Measurements from ENCODE around the gene TMOD1.
"Not testable (repeated sequence)": the region's sequence is repeated elsewhere in the genome, so short reads cannot be mapped to it uniquely, and the experiment has no call there.

The TMOD1 gene

DNA sequence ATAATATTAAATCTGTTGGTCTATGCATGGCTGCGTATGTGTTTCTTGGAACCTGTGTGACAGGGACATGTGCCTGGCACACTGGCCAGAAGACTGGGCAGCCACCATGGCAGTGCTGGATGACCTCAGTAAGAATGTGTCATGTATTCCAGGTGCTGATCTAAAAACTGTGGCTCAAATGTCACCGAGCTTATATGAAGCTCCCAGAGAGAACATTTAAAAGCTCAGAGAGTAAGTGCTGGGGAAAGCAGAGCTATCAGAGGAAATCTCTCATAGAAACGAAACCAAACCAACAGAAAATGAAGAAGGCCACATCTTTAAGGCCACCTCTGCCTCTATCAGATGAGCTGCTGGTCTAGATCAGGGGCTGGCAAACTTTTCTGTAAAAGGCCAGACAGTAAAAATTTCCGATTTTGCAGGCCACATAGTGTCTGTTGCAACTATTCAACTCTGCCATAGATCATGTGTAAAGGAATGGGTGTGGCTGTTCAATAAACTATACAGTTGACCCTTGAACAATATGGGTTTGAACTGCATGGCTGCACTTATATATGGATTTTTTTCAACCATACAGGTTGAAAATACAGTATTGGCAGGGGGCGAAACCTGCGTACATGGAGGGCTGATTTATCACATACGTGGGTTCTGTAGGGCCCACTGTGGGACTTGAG is 99.9 kb downstream of the TMOD1 start:
- no peak for DNase-seq

- DNase-seq: no peak
Observed at GRCh38 chr9:97602430-97602829, 101.0 kb downstream of the TMOD1 start.

DNA sequence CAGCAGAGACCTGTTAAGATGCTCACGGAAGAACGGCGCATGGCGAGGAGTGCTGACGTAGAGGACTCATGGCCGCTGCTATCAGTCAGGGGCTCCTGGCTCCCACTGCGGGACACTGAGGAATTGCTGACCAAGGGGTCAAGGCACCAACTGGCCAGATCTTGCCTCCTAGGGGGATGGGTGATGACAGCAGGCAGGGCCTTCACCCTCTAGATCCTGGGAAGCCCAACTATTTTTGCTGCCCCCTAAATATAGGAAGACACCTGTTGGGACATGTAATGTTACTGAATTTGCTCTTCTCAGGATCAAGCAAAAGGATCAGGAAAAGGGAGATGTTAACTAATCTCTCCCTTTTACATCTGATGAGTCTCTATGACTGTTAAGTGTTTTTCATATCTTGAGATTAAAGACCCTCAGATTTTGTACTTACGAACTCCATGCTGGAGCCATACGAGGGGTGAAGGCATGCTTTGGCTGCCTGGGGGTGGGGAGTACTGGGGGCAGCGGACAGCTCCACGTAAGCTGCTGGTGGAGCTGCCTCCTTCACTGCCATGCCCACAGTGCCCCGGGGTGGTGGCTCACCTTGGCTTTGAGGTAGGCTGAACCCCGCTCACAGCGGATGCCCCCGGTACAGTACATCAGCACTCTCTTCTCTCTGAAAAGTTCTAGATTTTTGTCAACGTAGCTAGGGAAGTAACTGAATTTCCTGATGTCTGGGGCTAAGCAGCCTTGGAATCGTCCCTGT is 103.6 kb downstream of the TMOD1 start:
- no peak for DNase-seq

- DNase-seq: peak in 2 of 4 experiments; percentile 12
Observed at GRCh38 chr9:97615439-97616072, 114.1 kb downstream of the TMOD1 start.

DNA sequence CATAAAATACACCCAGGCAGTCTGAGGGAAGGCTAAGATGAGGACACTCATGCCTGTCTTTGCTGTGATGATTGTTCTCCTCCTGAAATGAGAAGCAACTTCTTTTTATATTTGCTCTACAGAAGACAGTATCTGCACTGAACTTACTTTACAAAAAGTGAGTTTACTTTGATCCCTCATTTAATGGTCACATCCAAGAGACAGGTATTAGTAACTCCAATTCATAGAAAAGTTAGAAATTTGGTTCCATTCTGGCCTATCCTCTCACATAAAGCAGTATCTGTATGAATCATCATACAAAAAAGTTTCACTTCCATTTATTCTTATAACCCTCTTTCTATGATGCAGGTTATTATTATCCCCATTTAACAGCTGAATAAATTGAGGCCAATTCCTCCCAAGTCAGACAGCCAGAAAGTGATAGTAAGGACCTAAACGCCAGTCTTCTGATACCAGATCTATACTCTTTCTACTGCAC is 116.5 kb downstream of the TMOD1 start:
- DNase-seq: no peak

DNA sequence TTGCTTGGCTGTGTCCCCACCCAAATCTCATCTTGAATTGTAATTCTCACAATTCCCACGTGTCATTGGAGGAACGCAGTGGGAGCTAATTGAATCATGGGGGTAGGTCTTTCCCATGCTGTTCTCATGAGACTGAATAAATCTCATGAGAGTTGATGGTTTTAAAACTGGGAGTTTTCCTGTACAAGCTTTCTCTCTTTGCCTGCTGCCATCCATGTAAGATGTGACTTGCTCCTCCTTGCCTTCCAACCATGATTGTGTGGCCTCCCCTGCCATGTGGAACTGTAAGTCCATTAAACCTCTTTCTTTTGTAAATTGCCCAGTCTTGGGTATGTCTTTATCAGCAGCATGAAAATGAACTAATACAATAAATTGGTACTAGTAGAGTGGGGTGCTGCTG is 118.6 kb downstream of the TMOD1 start:
- DNase-seq: not testable (repeated sequence)

DNA sequence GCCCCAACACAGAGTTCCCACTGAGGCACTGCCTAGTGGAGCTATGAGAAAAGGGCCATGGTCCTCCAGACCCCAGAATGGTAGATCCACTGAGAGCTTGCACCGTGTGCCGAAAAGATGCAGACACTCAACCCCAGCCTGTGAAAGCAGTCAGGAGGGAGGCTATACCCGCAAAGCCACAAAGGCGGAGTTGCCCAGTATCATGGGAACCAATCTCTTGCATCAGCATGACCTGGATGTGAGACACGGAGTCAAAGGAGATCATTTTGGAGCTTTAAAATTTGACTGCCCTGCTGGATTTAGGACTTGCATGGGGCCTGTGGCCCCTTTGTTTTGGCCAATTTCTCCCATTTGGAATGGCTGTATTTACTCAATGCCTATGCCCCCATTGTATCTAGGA is 121.0 kb downstream of the TMOD1 start:
- DNase-seq: not testable (repeated sequence)

GRCh38 chr9:97623946-97624345 is 122.5 kb downstream of the TMOD1 start:
- no peak for DNase-seq

DNA sequence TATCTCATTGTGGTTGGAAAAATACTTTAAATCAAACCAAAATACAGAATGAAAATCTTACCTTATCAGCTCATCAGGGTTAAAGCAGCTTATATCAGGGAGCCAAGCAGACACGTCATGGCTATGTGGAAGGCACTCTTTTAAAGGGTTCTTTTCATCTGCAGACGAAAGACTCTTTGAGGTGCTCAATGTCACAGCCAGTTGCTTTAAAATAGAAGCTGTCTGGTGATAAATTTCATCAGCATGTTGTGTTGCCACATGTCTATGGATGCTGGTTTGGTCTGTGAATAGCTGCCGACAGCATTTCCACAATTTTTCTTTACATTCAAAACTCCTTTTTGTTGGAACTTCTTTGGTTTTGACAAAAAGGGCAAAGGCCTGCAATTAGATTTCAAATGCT is 124.2 kb downstream of the TMOD1 start:
- no peak for DNase-seq

DNA sequence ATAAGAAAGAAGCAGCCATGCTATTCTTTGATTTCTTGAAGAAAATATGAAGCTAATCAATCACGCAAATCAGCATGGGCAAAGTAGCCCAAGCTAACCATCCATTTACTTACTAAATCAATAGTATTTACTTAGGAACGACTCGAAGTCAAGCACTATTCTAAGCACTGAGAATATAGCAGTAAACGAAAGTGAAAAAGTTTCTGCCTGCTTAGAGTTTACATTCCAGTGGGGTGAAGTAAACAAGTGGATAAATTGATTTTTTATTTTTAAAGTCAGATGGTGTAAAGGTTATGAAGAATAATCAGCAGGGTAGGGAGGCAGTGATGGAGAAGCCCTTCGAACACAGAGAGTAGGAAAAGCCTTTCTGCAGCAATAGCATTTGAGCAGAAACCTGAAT is 126.2 kb downstream of the TMOD1 start:
- DNase-seq: no peak

DNA sequence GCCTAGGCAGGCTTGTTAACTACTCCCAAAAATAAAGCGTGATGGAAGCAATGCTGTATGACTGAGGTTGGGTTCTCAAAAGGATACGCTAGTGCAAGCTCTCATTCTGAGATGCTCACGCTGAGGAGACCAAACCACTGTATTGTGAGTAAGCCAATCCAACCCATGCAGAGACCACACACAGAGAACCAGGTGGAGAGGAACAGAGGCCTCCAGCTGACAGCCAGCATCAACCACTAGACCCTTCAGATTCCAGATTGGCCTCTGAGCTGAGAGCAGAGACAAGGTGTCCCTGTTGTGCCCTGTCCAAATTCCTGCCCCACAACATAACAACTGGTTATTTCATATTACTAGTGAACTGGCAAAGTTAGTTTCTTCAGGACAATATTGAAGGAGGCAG is 127.2 kb downstream of the TMOD1 start:
- no peak for DNase-seq

DNA sequence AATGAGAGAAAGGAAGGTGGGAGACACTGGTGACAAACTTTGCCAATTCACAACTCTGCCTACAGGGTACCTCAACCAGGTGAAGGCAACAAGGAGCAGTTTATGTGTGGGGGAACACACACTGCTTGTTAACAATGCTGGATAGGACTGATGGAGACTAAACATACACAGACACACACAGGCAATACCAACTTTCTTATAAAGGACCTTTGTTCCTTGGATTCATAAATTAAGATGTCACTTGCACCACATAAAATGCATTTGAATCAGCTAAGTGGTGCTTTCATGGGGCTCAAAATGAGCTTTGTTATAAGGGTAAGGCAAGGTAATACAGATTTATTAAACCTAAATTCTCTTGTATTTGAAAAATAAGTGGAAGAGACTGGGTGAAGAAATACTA is 127.7 kb downstream of the TMOD1 start:
- no peak for DNase-seq

GRCh38 chr9:97630591-97630990 is 129.1 kb downstream of the TMOD1 start:
- DNase-seq: no peak

DNA sequence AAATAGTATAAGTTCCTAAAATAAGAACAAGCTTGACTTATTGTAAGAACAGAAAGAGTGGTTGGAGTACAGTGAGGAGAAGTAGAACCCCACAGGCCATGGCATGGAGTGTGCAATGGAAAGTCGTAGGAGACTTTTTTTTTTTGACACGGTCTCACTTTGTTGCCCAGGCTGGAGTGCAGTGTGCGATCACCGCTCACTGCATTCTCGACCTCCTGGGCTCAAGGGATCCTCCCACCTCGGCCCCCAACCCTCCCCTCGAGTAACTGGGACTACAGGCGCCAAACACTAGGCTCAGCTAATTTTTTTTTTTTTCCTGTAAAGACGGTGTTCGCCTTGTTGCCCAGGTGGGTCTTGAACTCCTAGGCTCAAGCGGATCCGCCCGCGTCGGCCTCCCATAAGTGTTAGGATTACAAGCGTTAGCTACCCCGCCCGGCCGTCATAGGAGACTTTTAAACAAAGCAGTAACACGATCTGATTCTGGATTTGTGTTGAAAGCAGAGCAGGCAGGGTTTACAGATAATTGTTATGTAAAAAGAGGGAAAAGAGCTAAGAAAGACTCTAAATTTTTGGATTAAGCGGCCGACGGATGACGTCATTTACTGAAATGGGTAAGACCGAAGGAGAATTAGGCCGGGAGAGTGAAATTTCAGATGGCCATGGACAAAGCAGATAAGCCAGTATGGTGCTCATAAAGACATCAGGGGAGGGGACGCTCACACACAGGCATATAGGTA is 130.9 kb downstream of the TMOD1 start:
- peak in 1 of 4 experiments; percentile 6 for DNase-seq

GRCh38 chr9:97632985-97633858 is 131.8 kb downstream of the TMOD1 start, which contains the start of the genes NCBP1 and TSTD2:
NCBP1 (plus strand) TSS chr9:97633821; CDS start chr9:97633882, 61 bp downstream.
TSTD2 (minus strand) TSS chr9:97633368; CDS start chr9:97627562, 5,806 bp downstream.
- peak; percentile 81 to 94 (median 88) for DNase-seq

GRCh38 chr9:97633859-97634490 is 132.5 kb downstream of the TMOD1 start:
- DNase-seq: peak in 1 of 4 experiments; percentile 15

GRCh38 chr9:97635026-97635425 is 133.6 kb downstream of the TMOD1 start:
- no peak for DNase-seq

DNA sequence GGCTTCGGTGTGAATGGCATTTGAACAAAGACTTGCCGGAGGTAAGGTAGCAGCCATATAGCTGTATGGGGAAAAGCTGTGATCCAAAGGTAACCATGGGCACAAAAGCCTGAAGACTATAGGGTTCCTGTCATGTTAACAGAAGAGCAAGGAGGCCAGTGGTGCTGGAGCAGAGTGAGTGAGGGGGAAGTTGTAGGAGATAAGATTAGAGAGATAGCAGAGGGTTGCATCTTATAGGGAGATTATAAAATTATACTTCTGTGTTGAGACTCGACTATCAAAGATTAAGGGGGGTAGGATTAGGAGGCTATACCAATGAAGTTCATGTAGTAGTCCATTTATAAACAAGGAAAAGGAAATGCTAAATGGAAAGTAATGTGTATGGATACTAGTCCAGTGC is 135.4 kb downstream of the TMOD1 start:
- no peak for DNase-seq

DNA sequence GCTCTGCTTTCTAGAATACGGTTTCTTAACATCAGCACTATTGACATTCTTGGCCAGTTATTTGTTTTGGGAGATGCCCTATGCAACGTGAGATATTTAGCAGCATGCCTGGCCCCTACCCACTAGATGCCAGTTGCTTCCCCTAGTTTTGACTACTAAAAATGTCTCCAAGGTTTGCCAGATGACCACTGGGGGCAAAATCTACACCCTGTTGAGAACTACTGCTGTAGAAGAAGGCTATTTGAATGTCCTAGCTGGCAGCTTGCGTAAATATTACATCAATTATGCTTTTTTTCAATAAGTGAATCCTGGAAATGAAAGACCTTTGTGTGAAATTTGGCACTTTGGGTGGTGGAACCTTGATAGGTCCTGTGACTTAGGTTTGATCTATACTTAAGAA is 137.2 kb downstream of the TMOD1 start:
- DNase-seq: no peak

- no peak for DNase-seq
Observed at GRCh38 chr9:97640325-97640724, 138.9 kb downstream of the TMOD1 start.

- DNase-seq: no peak
Observed at GRCh38 chr9:97645720-97646119, 144.3 kb downstream of the TMOD1 start.

Measured in activated naive CD4-positive, alpha-beta T cell (primary cell).